Colonic mucosa (tissue), 4 donors: ENCODE results near the gene DGKH. TPM values are rescaled to one million over a fixed set of nuclear protein-coding genes. Genes with fewer than 3 reads are reported as not detected.

Experiments
- DNase-seq: peaks from one replicate; pipeline ENCODE4 v3.0.0-alpha.2; 2020
- H3K27ac ChIP-seq: fragments of 200-600 bp; one replicate; pipeline ENCODE4 v1.8.0; 2021
- H3K27me3 ChIP-seq: fragments of 200-600 bp; one replicate; pipeline ENCODE4 v1.8.0; 2021
- H3K36me3 ChIP-seq: fragments of 200-600 bp; one replicate; pipeline ENCODE4 v1.8.0; 2021
- H3K4me1 ChIP-seq: fragments of 200-600 bp; one replicate; pipeline ENCODE4 v1.8.0; 2021; ENCODE audit warnings: mild to moderate bottlenecking
- H3K4me3 ChIP-seq: fragments of 200-600 bp; one replicate; pipeline ENCODE4 v1.8.0; 2021
- H3K9ac ChIP-seq, 2 donors: one replicate each; pipeline ENCODE4 v1.7.0; 2013; ENCODE audit warnings: control low read depth in 2 of 2, low read depth in 2 of 2, low read length in 2 of 2
- H3K9me3 ChIP-seq: fragments of 200-600 bp; one replicate; pipeline ENCODE4 v1.8.0; 2021
- intact Hi-C: fragments of 100-400 bp; cut with DNase I; formaldehyde crosslinking; loops from one replicate; pipeline ENCODE4 v1.14.1; 2022
- total RNA-seq, 2 donors: library from RNA; stranded (reverse); fragmentation: NEBNext Ultra II Directional in 1 of 2; extraction: Animal tissue kit (Norgen Biotek cat#: 25700) in 1 of 2; gene quantifications; one replicate each; pipeline ENCODE4 v1.2.1, GENCODE V29; 2021
- TF ChIP-seq, protein P1 (sequence below): fragments of 200-600 bp; IDR thresholded peaks from one replicate; pipeline ENCODE4 v1.8.0; 2022; ENCODE audit warnings: antibody characterized with exemption, mild to moderate bottlenecking
- donor health status: healthy.
- donor health status: DM: no; HTN: no; CAD: no.
- donor health status: DM: no; HTN: no; CAD: no.

DGKH gene
- total RNA-seq, 2 donors from 2014 or later, result 15.5 to 17.9 TPM

DNA sequence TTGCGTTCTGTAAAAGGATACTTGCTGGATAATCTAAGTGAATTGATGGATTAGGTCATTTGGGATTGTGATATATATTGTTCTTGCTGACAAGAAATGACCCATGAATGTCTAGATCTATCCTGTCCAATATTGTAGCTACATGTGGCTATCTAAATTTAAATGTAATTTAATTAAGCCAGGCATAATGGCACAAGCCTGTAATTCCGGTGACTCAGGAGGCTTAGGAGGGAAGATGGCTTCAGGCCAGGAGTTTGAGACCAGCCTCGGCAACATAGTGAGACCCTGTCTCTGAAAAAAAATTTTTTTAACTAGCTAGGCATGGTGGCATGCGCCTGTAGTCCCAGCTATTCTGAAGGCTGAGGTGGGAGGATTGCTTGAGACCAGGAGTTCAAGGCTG, 184.2 kb downstream of the DGKH start:
- H3K9ac ChIP-seq, result no peak overlapping the region
- H3K4me3 ChIP-seq, result no peak overlapping the region
- no peaks in the 10 kb centered on the region for H3K4me1 ChIP-seq
- TF ChIP-seq, protein P1, sequence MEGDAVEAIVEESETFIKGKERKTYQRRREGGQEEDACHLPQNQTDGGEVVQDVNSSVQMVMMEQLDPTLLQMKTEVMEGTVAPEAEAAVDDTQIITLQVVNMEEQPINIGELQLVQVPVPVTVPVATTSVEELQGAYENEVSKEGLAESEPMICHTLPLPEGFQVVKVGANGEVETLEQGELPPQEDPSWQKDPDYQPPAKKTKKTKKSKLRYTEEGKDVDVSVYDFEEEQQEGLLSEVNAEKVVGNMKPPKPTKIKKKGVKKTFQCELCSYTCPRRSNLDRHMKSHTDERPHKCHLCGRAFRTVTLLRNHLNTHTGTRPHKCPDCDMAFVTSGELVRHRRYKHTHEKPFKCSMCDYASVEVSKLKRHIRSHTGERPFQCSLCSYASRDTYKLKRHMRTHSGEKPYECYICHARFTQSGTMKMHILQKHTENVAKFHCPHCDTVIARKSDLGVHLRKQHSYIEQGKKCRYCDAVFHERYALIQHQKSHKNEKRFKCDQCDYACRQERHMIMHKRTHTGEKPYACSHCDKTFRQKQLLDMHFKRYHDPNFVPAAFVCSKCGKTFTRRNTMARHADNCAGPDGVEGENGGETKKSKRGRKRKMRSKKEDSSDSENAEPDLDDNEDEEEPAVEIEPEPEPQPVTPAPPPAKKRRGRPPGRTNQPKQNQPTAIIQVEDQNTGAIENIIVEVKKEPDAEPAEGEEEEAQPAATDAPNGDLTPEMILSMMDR, result no peak
- intact Hi-C loops, result no loop called here
- H3K36me3 ChIP-seq, result no peaks in the 10 kb centered on the region
- H3K9me3 ChIP-seq, result no peaks in the 10 kb centered on the region
- no peak for DNase-seq
- no peak overlapping the region for H3K27ac ChIP-seq
- H3K27me3 ChIP-seq, result no peaks in the 10 kb centered on the region

DNA sequence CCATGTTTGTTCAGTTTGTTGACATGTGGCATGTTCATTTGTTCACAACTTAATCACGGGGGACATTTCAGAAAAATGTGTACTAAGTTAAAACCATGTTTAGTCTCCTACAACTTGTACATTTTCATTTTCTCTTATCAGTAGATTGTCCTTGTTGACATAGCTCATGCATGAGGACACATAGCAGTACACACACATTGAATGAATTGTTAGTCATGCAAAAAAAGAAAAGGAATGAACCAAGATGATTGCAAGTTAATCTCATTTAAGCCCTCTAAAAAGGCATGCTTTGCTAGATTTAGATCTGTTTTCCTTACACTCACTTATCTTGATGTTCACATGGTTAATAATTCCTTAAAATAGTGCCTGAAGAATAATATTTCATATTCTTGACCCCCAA, 185.3 kb downstream of the DGKH start:
- Histone ChIP-seq H3K9ac (no peak overlapping the region), H3K4me3 (no peak overlapping the region), H3K27ac (no peak overlapping the region), H3K4me1 (no peaks in the 10 kb centered on the region), H3K9me3 (no peaks in the 10 kb centered on the region), H3K36me3 (no peaks in the 10 kb centered on the region), H3K27me3 (no peaks in the 10 kb centered on the region)
- no peak for DNase-seq
- intact Hi-C loops, result no loop called here
- TF ChIP-seq, protein P1, result no peak

DNA sequence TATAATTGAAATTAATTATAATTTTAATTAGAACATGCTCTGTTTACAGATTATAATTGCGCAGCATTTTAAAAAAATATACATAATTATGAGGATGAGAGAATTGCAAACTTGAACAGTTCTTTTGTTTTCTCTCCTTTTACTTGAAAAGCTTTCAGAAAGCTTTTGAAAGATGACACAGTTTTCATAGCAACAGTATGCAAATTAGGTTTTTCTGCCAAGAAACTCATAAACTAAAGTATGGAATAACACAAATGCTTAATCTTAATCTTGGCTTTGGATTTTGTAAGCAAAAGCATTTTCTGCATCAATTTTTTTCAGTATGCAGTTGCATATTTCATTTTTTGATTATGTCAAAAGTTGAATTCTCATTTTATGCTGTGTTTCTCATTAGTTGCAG, 190.7 kb downstream of the DGKH start:
- Histone ChIP-seq H3K27me3 (no peaks in the 10 kb centered on the region), H3K4me1 (no peaks in the 10 kb centered on the region), H3K9ac (no peak overlapping the region), H3K4me3 (no peak overlapping the region), H3K9me3 (no peaks in the 10 kb centered on the region), H3K36me3 (no peaks in the 10 kb centered on the region), H3K27ac (no peak overlapping the region)
- intact Hi-C loops, result no loop called here
- TF ChIP-seq, protein P1, result no peak
- no peak for DNase-seq

DNA sequence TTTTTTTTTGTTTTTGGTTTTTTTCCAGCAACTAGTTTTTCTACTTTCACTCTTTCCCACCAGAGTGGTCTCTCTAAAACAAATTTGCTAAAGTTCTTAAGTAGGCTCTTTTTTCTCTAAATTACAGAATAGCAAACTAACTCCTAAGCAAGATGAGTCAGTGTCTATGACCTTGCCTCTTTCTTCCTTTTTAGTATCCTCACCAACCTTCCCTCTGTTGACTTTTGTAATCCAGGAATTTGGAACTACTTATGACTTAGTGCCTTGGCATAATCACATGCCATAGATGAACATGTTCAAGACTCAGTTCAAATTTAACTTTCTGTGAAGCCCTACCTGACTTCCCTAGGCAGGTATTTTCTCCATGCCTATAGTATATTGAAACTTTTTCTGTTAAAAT, 191.2 kb downstream of the DGKH start:
- DNase-seq, result no peak
- Histone ChIP-seq H3K9ac (no peak overlapping the region), H3K36me3 (no peaks in the 10 kb centered on the region), H3K9me3 (no peaks in the 10 kb centered on the region), H3K4me3 (no peak overlapping the region), H3K27ac (no peak overlapping the region), H3K27me3 (no peaks in the 10 kb centered on the region), H3K4me1 (no peaks in the 10 kb centered on the region)
- TF ChIP-seq, protein P1, result no peak
- intact Hi-C loops, result no loop called here

DNA sequence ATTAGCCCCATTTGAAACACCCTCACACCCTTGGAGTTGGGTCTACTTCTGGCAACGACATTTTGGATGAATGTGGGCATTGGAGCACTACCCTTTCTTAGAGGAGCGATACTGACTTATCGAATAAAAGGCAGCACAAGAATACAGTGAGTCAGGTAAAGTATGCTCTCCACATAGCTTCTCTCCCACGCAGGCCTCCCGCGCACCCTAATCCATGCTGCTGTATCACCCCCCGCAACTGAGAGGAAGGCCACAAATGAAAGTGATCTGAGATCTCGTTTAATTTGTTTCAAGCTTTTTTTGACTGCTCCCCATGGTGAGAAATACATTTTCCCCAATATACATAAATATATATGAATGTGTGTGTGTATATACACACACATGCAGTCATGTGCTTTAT, 198.1 kb downstream of the DGKH start:
- Histone ChIP-seq H3K4me1 (no peaks in the 10 kb centered on the region), H3K27me3 (no peaks in the 10 kb centered on the region), H3K9ac (no peak overlapping the region), H3K36me3 (no peaks in the 10 kb centered on the region), H3K4me3 (no peak overlapping the region), H3K9me3 (no peaks in the 10 kb centered on the region), H3K27ac (no peak overlapping the region)
- TF ChIP-seq, protein P1, result no peak
- no peak for DNase-seq
- intact Hi-C loops, result no loop called here

DNA sequence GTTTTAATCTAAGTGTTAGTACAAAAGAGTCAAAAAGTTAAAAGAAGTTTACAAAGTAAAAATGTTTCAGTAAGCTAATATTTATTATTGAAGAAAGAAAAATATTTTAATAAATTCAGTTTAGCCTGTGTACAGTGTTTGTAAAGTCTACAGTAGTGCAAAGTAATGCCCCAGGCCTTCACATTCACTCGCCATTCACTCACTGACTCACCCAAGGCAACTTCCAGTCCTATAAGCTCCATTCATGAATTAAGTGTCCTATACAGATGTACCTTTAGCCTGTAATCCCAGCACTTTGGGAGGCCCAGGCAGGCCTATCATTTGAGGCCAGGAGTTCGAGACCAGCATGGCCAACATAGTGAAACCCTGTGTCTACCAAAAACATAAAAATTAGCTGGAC, 199.4 kb downstream of the DGKH start:
- no peaks in the 10 kb centered on the region for H3K36me3 ChIP-seq
- no peak overlapping the region for H3K9ac ChIP-seq
- H3K27ac ChIP-seq, result no peak overlapping the region
- intact Hi-C loops, result no loop called here
- no peak for DNase-seq
- H3K27me3 ChIP-seq, result no peaks in the 10 kb centered on the region
- H3K4me3 ChIP-seq, result no peak overlapping the region
- no peaks in the 10 kb centered on the region for H3K9me3 ChIP-seq
- TF ChIP-seq, protein P1, result no peak
- H3K4me1 ChIP-seq, result no peaks in the 10 kb centered on the region
